GM21717 (cell line): Measurements from ENCODE around the gene KPNA2.

Experiments
- ATAC-seq: cut with Tn5 transposase; IDR thresholded peaks from one replicate; pipeline ENCODE4 v1.9.1; 2021; ENCODE audit warnings: mild to moderate bottlenecking, moderate library complexity; ENCODE audit not compliant: unreplicated experiment

The KPNA2 gene

DNA sequence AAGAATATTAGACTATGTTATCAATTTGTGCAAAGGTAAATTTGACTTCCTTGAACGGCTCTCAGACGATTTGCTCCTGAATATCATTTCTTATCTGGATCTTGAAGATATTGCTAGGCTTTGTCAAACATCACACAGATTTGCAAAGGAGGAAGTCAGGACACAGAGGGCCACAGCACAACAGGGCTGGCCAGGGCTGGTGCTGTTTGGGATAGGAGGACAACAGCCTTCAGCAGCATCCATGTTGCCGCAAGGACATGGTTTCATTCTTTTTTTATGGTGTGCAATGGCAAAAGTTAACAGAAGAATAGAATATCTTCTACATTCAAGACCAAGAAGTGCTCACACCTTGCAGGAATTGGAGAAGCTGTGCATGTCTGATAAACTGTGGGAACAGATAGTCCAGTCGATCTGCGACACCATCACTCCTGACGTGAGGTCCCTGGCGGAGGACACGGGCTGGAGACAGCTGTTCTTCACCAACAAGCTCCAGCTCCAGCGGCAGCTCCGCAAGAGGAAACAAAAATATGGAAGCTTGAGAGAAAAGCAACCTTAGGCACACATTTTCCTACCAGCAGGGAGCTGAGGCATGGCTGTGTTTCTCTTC, 59.8 kb downstream of the KPNA2 start:
- ATAC-seq, result no peak

DNA sequence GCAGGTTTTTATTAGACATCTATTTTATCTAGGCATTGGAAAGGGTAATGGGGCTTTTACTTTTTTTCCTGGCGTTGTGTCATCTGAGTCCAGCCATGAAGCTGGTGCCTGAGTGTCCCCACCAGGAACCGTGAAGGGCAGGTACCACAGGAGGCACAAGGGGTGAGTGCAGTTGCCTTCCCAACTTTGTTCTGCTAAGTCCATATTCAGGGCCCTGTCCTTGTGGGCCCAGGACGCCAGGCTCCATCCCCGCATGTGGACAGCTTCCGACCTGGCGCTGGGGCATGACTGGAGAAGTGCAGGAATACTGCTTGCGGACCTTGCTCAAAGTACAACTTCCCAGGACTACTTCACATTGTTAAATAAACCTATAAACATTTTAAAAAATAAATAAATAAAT, 60.6 kb downstream of the KPNA2 start:
- ATAC-seq, result no peak
